HG03460 (cell line): Measurements from ENCODE around the gene COL27A1.

Experiments used
- ATAC-seq: cut with Tn5 transposase; IDR thresholded peaks from one replicate; pipeline ENCODE4 v1.9.1; 2021; ENCODE audit not compliant: unreplicated experiment

The COL27A1 gene

DNA sequence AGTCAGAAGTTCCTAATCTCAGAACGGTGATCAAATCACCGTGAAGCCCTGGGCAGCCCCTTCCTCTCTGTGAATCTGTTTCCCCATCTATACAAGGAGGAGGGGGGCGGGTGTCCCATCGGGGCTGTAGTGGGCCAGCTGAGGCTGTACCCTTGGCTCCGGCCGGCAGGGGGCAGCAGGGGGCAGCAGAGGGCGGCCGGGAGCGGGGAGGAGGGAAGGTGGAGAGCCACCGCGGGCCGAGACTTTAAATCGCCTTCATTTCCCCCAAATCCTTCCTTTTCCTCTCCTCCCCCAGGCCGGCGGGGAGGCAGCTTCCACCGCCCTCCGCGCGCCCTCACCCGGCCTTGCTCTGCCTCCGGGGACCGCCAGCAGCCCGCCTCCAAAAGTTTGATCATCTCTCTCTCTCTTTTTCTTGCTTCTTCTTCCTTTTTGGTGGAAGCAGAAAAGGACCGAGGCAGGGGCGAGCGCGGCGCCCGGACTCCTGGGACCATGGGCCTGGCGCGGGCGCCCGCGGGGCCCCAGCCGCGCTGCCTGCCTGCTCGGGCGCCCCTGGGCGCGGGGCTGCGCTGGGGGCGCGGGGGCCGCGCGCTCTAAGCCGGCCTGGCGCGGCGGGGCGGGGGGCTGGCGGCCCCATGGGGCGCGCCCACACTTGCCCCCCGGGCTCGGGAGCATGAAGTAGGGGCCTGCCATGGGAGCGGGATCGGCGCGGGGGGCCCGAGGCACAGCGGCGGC, at the start of gene COL27A1:
Gene COL27A1, plus strand, starts transcription at position 275 of the 732 bp plus-strand sequence. Its CDS starts 414 bp downstream, at position 689.
- peak; percentile 89 for ATAC-seq

DNA sequence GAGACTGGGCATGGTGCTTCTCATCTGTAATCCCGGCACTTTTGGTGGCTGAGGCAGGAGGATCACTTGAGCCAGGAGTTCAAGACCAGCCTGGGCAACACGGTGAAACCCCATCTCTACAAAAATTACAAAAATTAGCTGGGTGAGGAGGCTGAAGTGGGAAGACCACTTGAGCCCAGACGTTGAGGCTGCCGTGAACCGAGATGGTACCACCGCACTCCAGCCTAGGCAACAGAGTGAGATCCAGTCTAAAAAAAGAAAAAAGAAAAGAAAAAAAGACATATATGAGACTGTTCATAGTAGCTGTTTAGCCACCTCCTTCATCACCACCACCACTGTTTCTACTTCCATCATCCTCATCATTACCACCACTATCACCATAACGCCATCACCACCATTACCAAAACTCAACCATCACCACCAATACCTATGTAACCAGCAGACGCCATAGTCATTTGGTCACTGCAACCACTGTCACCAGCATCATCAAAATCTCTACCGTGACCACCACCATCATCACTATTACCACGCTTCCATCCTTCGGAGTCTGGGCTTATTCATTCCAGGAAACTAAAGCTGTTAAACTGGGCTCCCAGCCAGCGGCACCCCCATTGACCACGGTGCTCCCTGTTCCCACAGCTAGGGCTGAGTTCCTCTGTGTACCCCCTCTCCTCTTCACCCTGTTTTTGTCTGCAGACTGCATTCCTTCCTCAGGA, 47.9 kb upstream of the COL27A1 start:
- ATAC-seq, result no peak

DNA sequence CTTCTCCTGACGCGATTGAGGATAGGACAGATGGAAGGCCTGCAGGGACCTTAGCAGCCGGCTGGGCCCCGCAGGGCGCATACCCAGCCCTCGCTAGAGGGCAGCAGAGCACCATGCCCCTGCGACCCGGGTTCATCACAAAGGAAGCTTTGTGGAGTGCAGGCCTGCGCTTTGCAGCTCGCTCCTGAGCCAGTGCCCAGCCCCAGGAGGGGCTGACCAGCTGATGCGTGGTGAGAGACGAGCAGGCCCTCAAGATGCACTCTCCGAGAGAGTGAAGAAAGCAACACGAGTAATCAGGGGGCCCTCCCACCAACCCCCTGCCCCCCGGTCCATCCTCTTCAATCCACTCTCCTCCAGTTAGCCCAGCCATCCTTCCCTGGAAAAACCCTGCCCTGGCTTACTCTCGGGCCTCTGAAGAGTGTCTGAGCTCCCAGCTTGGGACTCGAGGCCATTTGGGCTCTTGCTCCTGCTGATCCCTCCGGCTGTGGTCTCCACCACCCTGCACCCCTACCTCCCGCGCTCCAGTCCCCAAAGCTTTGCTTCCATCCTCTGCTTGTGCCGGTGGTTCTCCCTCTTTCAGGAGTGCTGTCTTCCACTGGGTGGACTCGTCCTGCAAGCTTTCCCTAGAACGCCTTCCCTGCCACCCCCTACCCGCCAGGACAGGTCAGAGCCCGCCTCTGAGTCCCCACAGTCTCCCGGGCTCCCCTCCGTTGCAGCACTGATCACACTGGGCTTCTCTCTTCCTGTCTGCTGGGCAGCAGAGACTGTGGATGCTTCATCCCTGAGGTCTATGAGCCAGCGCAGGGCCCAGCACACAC, 47.1 kb upstream of the COL27A1 start:
- ATAC-seq, result no peak

DNA sequence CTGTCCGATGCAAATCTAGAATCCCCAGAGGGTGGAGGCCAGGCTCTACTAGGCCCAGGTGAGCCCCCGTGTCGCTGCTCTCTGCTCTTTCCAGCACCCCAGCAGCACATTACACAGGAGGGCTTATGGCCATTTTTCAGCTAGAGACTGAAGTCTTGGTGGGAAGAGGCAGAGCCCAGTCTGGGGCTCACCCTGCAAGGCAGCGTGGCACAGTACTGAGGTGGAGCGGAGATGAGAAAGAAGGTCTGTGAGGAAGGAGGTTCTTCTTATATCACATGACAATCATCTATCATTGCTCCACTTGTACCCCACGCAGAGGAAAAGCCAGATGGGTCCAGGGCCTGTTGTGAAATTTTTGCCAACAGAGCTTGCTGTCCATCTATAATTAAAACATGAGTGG, 46.2 kb upstream of the COL27A1 start:
- ATAC-seq, result no peak

DNA sequence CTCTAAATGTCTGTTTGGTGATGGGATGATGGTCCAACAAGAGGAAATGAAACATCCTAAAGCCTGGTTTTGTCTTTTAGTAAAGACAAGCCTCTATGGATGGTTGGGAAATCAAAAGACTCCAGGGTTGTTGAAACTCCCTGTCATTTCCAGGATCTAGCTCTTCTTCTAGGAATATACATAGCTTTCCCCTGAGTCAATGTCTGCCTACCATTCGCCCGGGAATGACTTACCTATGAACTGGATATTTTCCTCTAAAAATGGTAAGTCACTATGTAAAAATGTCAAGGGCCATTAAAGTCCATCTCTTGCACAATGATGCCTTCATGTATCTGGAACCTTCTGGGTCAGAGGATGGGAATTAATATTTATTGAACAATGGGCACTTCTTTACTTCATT, 45.2 kb upstream of the COL27A1 start:
- ATAC-seq, result no peak

DNA sequence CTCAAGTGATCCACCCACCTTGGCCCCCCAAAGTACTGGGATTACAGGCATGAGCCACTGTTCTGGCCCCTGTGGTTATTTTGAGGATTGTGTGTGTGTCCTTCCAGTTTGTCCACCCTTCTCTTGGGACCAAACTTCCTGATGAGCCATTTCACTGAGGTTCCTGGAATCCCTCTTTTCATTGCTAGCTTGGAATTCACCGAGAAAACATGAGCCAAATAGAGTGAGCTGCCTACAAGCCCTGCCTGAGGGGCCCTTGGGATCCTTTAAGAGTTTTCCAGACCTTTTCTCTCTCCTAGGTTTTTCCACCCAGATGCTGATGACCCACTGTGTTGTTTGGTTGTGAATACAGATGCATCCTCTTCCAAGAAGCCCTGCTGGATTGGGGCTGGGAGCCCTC, 43.0 kb upstream of the COL27A1 start:
- ATAC-seq, result no peak

DNA sequence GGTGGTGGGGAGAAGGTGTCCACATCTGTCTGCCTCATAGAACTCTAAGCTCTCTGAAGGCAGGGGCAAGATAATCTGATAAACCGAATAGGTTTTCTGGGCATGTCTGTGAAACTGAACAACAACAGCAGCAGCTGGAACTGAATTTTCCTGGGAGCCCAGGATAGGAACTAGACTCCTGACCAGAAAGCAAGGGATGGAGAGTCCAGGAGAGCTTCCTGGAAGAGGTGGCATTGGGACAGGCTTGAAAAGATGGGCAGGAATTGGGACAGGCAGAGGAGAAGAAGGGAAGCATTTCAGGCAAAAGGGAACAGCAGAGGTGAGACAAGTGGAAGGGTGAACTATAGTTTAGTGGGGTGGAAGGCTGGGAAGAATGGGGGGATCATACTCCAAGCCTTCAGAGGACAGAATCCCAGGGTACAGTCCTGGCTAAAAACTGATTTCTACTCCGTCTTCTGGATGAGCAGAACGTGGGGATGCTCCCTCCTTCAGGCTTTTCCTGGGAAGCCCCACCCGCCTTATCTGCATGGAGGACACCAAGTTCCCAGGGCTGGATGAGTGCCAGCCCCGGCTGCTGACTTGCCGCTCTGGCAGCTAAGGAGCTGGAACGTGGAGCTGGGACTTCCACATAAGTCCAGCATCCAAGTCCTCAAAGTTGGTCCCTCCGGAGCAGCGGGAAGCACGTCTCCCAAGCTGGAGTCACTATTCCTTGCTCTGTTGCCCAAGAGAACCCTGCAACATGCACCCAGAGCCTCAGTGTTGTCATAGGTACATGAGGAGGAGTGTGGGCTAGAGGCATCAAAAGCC, 42.4 kb upstream of the COL27A1 start:
- ATAC-seq, result no peak

DNA sequence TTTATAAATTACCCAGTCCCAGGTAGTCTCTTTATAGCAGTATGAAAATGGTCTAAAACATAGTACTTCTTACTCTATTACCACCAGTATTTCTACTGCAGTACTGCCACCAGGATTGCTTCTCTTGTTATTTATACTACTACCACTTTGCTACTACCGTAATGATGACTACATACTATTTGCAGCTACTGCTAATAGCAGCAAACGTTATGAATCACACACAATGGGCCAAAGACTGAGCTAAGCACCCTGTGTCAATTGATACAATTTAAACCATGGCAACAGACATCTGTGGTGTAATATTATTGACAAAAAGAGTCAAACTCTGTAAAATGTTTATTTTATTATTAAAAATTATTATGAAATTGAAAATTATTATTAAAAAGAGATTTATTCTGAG, 41.0 kb upstream of the COL27A1 start:
- no peak for ATAC-seq

DNA sequence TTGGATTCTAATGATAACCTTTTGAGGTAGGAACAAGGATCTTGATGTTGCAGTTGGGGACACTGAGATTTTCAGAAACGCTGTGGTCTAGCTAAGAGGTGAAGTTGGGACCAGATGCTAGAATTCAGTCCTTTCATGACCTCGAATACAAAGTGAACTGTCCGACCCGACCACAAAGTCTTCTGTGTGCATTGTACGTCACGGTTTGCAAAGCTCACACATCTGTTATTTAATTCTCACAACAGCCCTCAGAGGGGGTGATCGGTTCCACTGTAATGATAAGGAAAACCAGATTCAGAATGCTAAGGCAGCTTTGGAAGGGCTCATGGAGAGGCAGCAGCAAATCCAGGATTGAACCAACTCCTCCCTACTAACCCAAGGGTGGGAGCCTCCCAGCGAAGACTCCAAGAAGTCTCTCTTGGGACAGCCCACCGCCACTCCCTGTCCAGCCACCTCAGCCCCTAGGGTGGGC, 39.6 kb upstream of the COL27A1 start:
- no peak for ATAC-seq

DNA sequence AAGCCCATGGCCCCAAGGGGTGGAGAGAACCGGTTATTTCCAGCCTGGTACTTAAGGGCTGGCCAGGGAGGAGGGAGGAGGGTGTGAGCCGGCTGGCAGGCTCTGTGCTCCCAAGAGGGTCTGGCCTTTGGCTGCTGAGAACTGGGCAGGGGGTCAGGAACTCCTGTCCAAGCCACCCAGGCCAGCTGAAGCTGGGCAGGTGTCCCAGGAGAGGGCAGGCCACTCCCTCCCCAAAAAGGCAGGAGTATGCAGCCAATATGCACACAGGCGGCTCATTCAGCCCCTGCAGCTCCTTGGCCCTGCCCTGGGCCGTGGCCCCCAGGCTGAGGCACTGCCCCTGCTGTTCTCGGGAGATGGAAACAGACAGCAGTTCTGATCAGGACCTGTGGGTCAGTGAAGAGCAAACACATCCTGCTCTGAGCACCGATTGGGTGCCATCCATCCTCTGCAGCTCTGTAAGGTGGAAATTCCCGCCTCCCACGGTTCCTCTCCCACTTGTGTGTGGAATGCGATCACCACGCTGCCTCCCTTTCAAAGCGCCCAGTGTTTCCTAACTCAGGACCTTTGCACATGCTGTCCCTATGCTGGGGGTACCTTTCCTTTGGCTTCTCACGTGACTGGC, 39.1 kb upstream of the COL27A1 start:
- no peak for ATAC-seq

DNA sequence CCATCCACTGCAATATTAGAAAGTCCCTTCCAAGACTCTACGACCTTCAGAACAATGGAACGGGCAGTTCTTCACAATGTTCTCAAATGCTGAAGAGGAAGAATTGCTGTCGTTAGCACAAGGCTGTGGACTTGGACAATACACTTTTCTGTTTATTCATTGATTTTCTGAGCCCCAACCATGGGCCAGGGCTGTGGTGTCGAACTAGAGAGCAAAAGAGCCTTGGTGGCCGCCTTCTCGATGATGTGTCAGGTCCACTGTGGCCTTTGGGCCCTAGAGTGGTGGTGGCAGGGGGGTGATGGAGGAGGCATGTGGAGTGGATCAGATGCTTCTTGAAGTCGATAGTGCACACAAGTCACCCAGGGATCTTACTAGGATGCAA, 37.7 kb upstream of the COL27A1 start:
- ATAC-seq, result no peak

DNA sequence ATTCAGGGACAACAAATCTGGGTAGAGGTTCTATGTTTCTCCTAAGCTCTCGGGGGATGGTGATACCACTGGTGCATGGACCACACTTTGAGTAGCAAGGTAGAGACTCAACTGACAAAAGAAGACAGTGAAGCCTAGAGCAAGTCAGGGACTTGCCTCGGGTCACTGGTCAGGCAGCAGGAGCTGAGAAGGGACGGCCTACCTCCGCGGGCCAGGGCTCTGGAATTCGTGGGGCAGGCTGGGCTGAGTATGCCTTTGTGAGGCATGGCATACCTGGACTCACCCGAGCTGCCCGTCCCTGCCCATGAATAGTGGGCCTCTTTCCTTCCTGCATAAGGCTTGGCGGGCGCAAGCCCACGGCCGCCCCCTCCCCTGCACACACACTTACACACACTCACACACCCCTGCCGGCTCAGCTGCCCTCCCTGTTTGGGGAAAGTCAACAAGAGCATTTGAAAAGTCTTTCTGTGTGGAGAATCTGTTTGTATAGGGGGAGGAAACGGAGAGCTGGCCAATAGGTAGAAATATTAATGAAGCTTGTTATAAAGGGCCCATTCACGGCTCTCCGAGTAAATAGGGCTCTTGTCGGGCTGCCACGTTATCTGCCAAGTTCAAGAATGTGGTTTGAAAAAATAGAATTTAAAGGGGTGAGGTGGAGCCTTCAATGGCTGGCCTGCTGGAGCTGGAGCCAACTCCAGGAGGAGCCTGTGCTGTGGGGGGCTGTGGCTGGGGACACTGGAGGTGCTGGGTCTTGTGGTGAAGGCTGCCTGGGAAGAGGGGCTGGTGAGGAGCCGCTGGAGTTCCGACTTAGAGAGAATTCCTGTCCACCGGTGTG, 37.1 kb upstream of the COL27A1 start:
- no peak for ATAC-seq

DNA sequence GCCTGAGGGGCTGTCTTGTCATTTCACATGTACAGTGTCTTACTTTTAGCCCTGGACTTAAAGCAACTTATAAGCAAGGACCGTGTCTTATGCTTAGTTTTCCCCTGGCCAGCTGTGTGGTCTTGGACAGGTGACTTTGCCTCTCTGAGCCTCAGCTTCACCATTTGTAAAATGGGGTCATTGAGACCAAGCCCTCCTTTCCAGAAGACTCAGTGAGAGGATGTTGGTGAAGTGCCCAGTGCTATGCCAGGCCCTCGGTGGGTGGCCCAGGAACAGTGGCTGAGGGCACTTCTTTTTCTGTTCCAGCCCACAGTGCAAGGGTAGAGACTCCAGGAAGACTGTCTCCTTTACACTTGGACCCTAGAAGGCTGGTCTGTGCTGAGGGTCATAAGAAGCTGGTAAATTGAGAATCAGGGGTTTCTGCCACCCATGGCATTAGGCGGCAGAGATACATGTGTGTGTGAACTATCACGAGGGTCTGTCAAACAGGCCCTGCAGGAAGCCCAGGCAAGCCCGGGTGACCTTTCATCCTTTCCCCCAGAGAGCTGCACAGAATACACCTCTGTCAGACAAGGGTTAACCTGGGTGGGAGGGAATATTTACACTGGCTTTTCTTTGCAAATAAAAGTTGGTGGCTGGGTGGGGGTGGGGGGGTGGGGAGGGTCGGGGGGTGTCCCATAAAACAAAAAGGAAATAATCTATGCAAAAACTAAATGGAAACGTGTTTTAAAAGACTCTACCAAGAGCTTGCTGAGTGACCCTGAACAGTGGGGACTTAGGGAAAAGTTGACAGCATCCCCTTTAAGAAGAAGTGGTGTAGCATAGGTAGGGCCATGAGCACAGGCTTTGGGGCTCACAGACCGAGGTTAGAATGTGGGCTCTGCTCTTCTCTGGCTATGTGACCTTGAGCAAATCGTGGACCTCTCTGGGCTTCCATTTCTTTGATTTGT, 35.8 kb upstream of the COL27A1 start:
- ATAC-seq, result no peak

DNA sequence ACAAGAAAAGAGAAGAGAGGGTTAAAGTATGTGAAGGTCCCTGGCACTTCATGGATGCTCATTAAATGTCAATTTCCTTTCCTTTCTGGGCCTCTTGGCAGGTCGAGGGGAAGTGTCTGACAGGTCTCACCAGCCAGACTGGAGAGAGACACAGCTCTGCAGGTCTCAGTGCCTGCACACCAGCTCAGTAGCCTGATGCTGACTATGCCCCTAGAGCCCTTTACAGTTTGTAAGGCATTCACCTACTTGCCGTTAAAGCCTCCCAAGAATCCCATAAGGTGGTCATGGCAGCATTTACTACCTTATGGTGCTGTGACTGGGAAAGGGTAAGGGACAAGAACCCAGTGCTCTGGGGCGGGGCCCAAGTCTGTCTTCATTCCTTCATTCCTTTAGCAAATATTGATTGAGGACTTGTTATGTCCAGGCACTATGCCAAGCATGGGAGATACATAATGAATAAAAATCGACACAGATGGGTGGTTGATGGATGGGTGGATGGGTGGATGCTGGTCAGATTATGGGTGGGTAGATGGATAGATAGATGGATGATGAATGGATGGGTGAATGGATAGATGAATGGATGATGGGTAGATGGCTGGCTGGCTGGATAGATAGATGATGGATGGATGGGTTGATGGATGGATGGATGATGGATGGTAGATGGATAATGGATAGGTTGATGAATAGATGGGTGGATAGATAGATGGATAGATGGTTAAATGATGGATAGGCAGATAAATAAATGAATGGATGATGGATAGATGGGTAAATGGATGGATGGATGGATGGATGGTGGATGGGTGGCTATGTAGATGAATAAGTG, 34.9 kb upstream of the COL27A1 start:
- no peak for ATAC-seq

DNA sequence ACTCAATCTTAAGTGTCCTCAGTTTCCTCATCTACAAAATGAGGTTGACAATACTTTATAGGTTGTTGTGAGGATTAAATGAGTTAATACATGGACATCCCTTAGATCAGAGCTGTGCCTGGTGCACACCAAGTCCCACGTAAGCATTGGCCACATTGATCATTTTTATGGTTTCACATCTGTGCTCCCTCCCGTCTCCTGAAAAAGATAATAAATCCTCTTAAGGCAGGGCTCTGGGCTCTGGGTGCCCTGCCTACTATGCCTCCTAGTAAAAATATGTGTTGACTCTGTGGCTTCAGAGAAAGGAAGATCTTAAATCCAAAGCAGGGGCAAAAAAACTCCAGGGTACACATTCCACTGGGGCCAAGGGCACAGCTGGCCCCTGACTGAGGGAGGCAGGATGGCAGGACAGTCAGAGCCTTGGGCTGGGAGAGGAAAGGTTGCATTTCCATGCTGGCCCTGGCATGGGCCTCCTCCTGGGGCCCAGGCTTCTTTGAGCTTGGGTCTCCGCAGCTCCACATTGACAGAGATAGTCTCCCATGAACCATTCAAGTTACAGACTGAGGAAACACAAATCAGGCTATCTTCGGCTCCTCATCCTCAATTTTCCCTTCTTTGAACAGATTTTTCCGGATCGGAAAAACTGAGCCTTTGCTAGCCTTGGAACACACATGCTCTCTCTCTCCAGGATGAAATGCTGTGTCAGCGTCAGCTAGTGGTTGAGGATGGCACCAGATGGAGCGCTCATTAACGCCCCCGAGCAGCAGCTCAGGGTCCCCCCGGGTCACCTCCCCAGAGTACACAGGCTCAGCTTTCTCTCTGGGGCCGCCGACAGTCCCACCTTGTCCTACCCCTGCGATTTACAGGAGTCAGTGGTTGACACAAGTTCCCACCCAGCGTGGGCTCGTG, 33.9 kb upstream of the COL27A1 start:
- ATAC-seq, result no peak
